Effector memory CD4-positive, alpha-beta T cell (primary cell): ENCODE measurements around the gene SLC17A1.

Source experiments
- DNase-seq, 3 donors: peaks; one replicate each; pipeline ENCODE4 v3.0.0-alpha.2; 2020
- H3K27ac ChIP-seq: 2 replicates; pipeline ENCODE4 v1.7.0; 2013; ENCODE audit warnings: mild to moderate bottlenecking, low read length, moderate library complexity; ENCODE audit not compliant: insufficient read depth, poor library complexity, severe bottlenecking
- H3K27me3 ChIP-seq: replicated peaks from 2 replicates; pipeline ENCODE4 v1.7.0; 2013; ENCODE audit warnings: mild to moderate bottlenecking, low read length; ENCODE audit not compliant: insufficient read depth, control insufficient read depth, poor library complexity, severe bottlenecking
- H3K36me3 ChIP-seq: 2 replicates; pipeline ENCODE4 v1.7.0; 2013; ENCODE audit warnings: mild to moderate bottlenecking, low read length, moderate library complexity; ENCODE audit not compliant: control insufficient read depth, insufficient read depth
- H3K4me1 ChIP-seq: 2 replicates; pipeline ENCODE4 v1.7.0; 2013; ENCODE audit warnings: low read length, mild to moderate bottlenecking; ENCODE audit not compliant: control insufficient read depth, insufficient read depth, poor library complexity, severe bottlenecking
- H3K4me3 ChIP-seq: 2 replicates; pipeline ENCODE4 v1.7.0; 2013; ENCODE audit warnings: low read length, low read depth, mild to moderate bottlenecking; ENCODE audit not compliant: insufficient read depth, poor library complexity, severe bottlenecking
- H3K9me3 ChIP-seq: 2 replicates; pipeline ENCODE4 v1.7.0; 2013; ENCODE audit warnings: mild to moderate bottlenecking, low read length, moderate library complexity; ENCODE audit not compliant: control insufficient read depth

The SLC17A1 gene

DNA sequence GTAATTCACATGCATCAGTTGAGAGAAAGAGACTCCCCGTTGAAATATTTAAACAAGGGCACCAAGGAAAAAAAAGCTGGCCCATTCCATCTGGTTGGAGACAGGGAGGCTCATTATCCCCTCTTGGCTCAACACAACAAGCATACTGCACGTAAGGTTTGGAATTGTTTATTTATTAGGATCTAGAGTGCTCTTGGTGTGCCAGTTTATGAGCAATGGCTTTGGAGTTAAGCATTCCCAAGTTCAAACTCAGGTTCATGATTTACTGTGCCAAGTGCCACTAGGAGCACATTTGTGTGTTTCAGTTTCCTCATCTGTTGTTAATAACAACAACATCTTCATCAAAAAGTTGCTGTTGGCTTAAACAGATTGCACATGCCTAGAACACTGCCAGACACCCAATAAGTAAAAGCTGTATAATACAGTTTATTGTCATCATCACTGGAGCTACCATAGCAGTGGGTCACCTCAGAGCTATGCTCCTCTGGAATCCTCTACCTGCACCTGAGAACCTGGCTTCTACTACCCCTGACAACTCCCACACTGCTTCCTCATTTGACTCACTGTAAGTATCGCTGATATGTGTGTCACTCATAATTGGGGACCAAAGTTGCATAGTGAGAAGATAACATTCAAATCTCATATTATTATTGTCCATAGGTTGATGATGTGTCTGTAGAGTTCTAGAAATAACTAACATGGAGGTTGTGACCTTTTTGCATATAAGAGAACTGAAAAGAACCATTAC lies 36.8 kb upstream of the SLC17A1 start:
- Histone ChIP-seq H3K9me3 (no peaks in the 10 kb centered on the region), H3K4me3 (no peak overlapping the region), H3K4me1 (peaks cover 25% of the 10 kb centered on the region), H3K36me3 (no peaks in the 10 kb centered on the region), H3K27ac (no peak overlapping the region), H3K27me3 (no peaks in the 10 kb centered on the region)
- DNase-seq, result no peak

DNA sequence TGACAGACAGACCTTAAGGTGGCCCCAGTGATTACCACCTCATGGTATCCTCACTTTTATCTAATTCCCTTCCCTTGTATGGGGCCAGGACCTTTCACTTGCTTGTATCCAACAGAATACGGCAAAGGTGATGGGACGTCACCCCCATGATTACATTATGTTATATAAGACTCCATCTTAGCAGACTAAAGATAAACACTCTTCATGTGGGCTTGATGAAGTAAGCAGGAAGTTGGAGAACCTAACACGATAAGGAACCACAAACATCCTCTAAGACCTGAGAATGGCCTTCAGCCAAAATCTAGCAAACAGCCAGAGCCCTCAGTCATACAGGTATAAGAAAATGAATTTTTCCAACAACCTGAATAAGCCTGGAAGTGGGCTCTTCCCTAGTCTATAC lies 34.2 kb upstream of the SLC17A1 start:
- peak in 2 of 3 donors; percentile 4 to 6 for DNase-seq
- Histone ChIP-seq H3K4me1 (peaks cover 14% of the 10 kb centered on the region), H3K9me3 (no peaks in the 10 kb centered on the region), H3K27ac (peak overlapping the region; percentile 64), H3K36me3 (no peaks in the 10 kb centered on the region), H3K4me3 (no peak overlapping the region), H3K27me3 (no peaks in the 10 kb centered on the region)

DNA sequence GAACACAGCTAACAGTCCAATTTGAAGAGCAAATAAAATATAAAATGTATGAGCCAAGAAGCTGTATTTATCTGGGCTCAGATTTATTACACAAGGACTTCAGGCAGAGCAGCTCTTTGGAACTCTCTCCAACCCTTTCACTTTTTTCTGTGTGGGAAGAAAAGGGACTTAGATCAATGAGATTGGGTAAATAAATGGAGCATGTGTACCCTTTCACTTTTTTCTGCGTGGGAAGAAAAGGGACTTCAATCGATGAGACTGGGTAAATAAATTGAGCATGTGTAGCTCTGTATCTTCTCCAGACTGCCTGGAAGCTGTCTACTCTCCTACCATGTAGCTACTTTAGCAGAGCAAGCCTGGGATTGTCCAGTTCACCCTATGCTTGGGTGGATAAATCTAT lies 31.5 kb upstream of the SLC17A1 start:
- no peak for DNase-seq
- peaks cover 14% of the 10 kb centered on the region for H3K4me1 ChIP-seq
- H3K36me3 ChIP-seq, result no peaks in the 10 kb centered on the region
- H3K9me3 ChIP-seq, result no peaks in the 10 kb centered on the region
- H3K27me3 ChIP-seq, result no peaks in the 10 kb centered on the region
- H3K27ac ChIP-seq, result no peak overlapping the region
- H3K4me3 ChIP-seq, result no peak overlapping the region

DNA sequence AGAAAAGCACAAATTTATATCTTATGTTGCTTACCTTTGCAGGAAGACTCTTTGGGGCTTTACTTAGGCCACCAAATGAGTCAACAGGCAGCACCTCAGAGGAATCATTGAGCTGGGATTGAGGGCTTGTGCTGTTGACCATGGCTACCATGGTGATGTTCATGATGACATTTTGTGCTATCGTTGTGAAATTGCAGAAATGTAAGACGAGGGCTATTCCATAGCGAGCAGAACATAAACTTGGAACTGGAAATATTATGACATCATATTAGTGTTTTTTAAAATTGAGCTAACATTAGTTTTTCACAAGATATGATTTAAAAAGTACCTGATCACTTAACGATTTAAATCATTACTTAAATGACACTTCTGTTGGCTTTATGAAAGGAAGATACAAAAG lies 30.3 kb upstream of the SLC17A1 start:
- H3K4me1 ChIP-seq, result peaks cover 14% of the 10 kb centered on the region
- H3K27ac ChIP-seq, result no peak overlapping the region
- H3K27me3 ChIP-seq, result no peaks in the 10 kb centered on the region
- no peak for DNase-seq
- H3K36me3 ChIP-seq, result no peaks in the 10 kb centered on the region
- no peak overlapping the region for H3K4me3 ChIP-seq
- no peaks in the 10 kb centered on the region for H3K9me3 ChIP-seq

DNA sequence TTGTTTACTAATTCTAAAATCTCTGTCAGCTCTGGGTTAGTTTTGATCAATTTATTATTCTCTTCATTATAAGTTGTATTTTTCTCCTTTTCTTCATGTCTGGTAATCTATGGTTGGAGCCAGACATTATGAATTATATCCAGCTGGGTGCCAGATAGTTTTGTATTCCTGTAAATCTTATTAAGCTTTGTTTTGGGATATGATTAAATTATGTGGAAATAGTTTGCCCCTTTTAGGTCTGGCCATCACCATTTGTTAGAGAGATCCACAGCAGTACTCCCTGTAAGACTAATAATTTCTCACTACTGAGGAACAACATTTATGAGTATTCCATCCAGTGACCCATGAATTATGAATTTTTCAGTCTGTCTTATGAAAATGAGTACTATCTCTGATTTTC lies 20.9 kb upstream of the SLC17A1 start:
- no peak for DNase-seq
- Histone ChIP-seq H3K27ac (no peak overlapping the region), H3K4me1 (no peaks in the 10 kb centered on the region), H3K36me3 (no peaks in the 10 kb centered on the region), H3K4me3 (no peak overlapping the region), H3K27me3 (no peaks in the 10 kb centered on the region), H3K9me3 (no peaks in the 10 kb centered on the region)

DNA sequence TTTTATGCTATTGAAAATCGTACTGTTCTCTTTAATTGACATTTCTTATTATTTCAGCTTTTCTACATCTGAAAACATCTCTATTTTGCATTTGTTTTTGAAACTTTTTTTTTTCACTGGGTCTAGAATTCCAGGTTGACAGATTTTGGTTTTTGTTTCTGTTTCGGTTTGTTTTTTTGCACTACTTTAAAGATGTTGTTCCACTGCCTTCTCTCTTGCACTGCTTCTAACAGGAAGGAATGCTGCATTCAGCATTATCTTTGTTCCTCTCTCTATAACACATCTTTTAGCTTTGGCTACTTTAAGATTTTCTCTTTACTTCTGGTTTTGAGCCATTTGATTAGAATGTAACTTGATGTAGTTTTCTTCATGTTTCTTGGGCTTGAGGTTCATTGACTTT lies 20.1 kb upstream of the SLC17A1 start:
- no peak for DNase-seq
- H3K4me1 ChIP-seq, result no peaks in the 10 kb centered on the region

DNA sequence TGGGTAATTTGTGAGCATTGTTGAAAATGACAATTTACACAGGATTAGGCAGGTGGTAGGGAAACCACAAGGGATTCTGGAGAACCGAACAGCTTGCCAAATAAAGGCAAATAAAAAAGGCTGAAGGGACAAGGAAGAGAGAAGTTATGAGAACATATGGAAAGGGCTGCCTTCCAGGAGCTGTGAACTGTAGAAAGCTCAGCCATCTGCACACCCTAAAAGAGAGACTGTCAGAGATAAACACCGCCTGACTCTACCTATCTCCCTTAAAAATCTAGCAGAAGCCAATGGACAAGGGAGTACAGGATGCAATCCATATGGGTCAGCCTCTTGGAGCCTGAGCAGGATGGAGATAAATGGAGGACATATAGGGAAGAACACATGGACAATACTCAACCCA lies 12.7 kb upstream of the SLC17A1 start:
- Histone ChIP-seq H3K9me3 (no peaks in the 10 kb centered on the region), H3K4me1 (no peaks in the 10 kb centered on the region), H3K4me3 (no peak overlapping the region), H3K27ac (no peak overlapping the region), H3K36me3 (no peaks in the 10 kb centered on the region), H3K27me3 (no peaks in the 10 kb centered on the region)
- DNase-seq, result no peak

More for the DNA sequence above, 20.1 kb upstream of the SLC17A1 start:
- H3K4me3 ChIP-seq, result no peak overlapping the region
- no peak overlapping the region for H3K27ac ChIP-seq
- H3K36me3 ChIP-seq, result no peaks in the 10 kb centered on the region
- no peaks in the 10 kb centered on the region for H3K27me3 ChIP-seq
- no peaks in the 10 kb centered on the region for H3K9me3 ChIP-seq

DNA sequence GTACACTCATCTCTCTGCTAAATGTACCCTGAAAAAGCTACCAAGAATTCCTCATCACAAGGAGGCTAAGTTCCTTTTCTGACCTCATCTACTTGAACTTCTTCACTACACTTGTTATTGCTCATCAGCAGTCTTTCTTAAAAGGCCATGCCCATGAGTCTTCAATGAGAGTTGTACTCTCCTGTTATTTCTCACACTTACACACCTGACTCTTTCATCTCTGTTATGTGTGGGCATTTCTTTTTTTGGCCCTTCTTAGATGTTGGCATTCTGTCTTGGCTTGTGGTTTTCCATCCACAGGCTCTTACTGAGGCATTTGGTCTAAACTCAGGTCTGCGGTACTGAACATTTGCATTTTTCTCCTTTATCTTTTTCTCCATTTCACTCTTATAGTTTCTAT lies 10.7 kb upstream of the SLC17A1 start:
- Histone ChIP-seq H3K4me3 (no peak overlapping the region), H3K27ac (no peak overlapping the region), H3K27me3 (no peaks in the 10 kb centered on the region), H3K36me3 (no peaks in the 10 kb centered on the region), H3K9me3 (no peaks in the 10 kb centered on the region), H3K4me1 (no peaks in the 10 kb centered on the region)
- DNase-seq, result no peak

DNA sequence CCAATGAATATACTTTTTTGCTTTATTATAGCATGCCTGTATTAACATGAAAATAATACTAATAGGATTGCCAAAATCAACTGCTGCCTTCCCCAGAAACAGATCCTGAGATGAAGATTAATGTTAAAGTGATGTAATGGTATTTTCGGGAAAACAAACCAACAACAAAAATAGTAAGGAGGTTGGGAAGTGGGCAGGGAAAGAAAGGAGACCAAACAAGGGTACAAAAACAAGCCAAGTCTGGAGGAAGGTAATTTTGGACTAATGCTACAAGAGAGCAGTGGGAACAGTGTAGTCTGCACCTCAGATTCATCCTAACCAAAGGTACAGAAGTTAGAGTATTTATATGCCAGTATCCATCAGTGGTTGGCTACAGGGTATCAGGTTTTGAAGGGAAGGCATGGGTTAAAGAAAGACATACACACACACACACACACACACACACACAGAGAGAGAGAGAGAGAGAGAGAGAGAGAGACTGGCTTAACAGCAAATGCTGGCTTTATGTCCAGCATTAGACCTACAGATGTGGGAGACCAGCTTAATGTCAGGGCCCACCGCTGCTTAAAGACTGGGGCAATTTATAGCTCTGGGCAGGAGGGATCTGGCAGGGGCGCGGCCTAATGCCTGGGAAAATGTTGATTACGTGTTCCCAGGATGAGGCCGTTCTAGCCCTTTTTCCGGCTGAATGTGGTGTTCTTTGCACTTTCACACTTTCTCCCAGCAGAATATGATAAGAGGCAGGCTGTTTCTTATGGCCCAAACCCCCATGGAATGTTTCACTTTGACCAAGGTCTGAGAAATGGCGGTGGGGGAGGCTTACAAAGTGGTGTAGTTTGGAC lies 3.8 kb upstream of the SLC17A1 start:
- H3K4me3 ChIP-seq, result no peak overlapping the region
- no peaks in the 10 kb centered on the region for H3K27me3 ChIP-seq
- H3K4me1 ChIP-seq, result no peaks in the 10 kb centered on the region
- no peak for DNase-seq
- H3K27ac ChIP-seq, result no peak overlapping the region
- no peaks in the 10 kb centered on the region for H3K36me3 ChIP-seq
- no peaks in the 10 kb centered on the region for H3K9me3 ChIP-seq

DNA sequence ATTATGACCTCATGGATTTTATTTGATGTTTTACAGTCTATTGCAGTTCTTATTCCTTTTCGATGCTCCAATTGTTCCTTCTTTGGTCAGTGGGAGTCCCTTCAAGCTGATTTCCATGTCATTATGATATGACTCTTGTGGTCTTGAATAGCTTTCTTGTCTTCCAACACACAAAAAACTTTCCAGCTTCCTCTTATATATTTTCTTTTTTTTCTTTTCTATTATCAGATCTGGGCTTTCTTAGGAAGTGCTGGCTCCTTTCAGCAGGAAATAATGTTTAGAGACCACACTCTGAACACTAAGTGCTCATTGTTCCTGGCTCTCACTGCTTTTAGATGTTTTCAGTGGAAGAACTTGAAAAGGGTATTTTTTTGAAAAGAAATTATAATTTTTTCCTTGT lies 3.1 kb upstream of the SLC17A1 start:
- no peaks in the 10 kb centered on the region for H3K9me3 ChIP-seq
- H3K27ac ChIP-seq, result no peak overlapping the region
- no peaks in the 10 kb centered on the region for H3K27me3 ChIP-seq
- H3K4me1 ChIP-seq, result no peaks in the 10 kb centered on the region
- no peak overlapping the region for H3K4me3 ChIP-seq
- DNase-seq, result no peak
- no peaks in the 10 kb centered on the region for H3K36me3 ChIP-seq
